Esophagus muscularis mucosa (tissue), 4 donors: ENCODE data around the gene HELZ.

ENCODE experiments used
- CTCF ChIP-seq, 3 experiments: fragments of 200-600 bp in 2 of 3; fragments of 450-650 bp in 1 of 3; sonication (generic) in 2 of 3; IDR thresholded peaks; one replicate each; pipeline ENCODE4 v1.5.1; 2017 to 2019; ENCODE audit warnings: antibody characterized with exemption in 3 of 3, mild to moderate bottlenecking in 2 of 3, moderate library complexity in 1 of 3
- EP300 ChIP-seq: sonication (generic); formaldehyde crosslinking; IDR thresholded peaks from one replicate; pipeline ENCODE4 v1.6.1; 2017; ENCODE audit warnings: antibody characterized with exemption
- POLR2A ChIP-seq: fragments of 450-650 bp; IDR thresholded peaks from one replicate; pipeline ENCODE4 v1.6.1; 2017; ENCODE audit warnings: antibody characterized with exemption, moderate library complexity, mild to moderate bottlenecking, low read depth
- POLR2AphosphoS5 ChIP-seq, 2 donors: sonication (generic); formaldehyde crosslinking; IDR thresholded peaks; one replicate each; pipeline ENCODE4 v1.6.1; 2017; ENCODE audit warnings: antibody characterized with exemption in 2 of 2

GRCh38 chr17:67272312-67273047 is 27.5 kb upstream of the HELZ start:
- no peak for TF ChIP-seq POLR2A
- TF ChIP-seq CTCF (IDR thresholded peaks at IDR 0.05): peak in 1 of 3 experiments; percentile 10
- TF ChIP-seq POLR2AphosphoS5 (IDR thresholded peaks at IDR 0.05): no peak
- TF ChIP-seq EP300: no peak
